IMR-90 (cell line): ENCODE results near the gene IQGAP2. TPM values are rescaled to one million over a fixed set of nuclear protein-coding genes. Genes with fewer than 3 reads are reported as not detected.
A peak's percentile ranks its signal among the peaks of the same experiment; 100 is the strongest.

Source experiments
- ATAC-seq: fragments of 200-7000 bp; cut with Tn5 transposase; 2 replicates; pipeline ENCODE4 v1.9.1; 2020; ENCODE audit warnings: low read depth, mild to moderate bottlenecking, moderate library complexity
- BruUV-seq: library from RNA; stranded (reverse); fragments of 400-500 nt; replicated peaks from 2 replicates; lab custom pipeline; 2021; lab: Mats Ljungman, UMichigan
- CTCF ChIA-PET: fragments of 300-600 bp; formaldehyde crosslinking; extraction: SDS; loops from one replicate; lab custom pipeline; 2021; ENCODE audit warnings: antibody characterized with exemption; lab: Yijun Ruan, JAX
- POLR2A ChIA-PET: fragments of 300-600 bp; sonication (Branson Sonifier 250); formaldehyde crosslinking; loops from one replicate; lab custom pipeline; 2022; ENCODE audit warnings: antibody characterized with exemption; ENCODE audit not compliant: unreplicated experiment; lab: Charles Lee
- DNase-seq: peaks from one replicate; pipeline ENCODE4 v3.0.0; 2013
- H2AFZ ChIP-seq: replicated peaks from 2 replicates; pipeline ENCODE3; 2013; ENCODE audit warnings: low read length, mild to moderate bottlenecking; ENCODE audit not compliant: poor library complexity
- H2AK5ac ChIP-seq: 2 replicates; pipeline ENCODE4 v1.6.1; 2013; ENCODE audit warnings: low read depth, low read length, inconsistent platforms
- H2AK9ac ChIP-seq: replicated peaks from 2 replicates; pipeline ENCODE3; 2013; ENCODE audit warnings: mild to moderate bottlenecking, low read depth, low read length, moderate library complexity; ENCODE audit not compliant: poor library complexity
- H2BK120ac ChIP-seq: 2 replicates; pipeline ENCODE4 v1.6.1; 2013; ENCODE audit warnings: low read depth, low read length, inconsistent platforms
- H2BK15ac ChIP-seq: 3 replicates; pipeline ENCODE4 v1.6.1; 2013; ENCODE audit warnings: low read depth, low read length, inconsistent platforms
- H2BK20ac ChIP-seq: 2 replicates; pipeline ENCODE4 v1.6.1; 2013; ENCODE audit warnings: low read depth, mild to moderate bottlenecking, inconsistent platforms, low read length, moderate library complexity
- H2BK5ac ChIP-seq: 2 replicates; pipeline ENCODE4 v1.6.1; 2013; ENCODE audit warnings: mild to moderate bottlenecking, low read depth, low read length, inconsistent platforms; ENCODE audit not compliant: poor library complexity, severe bottlenecking
- H3K14ac ChIP-seq: replicated peaks from 2 replicates; pipeline ENCODE4 v1.6.1; 2013; ENCODE audit warnings: low read depth, low read length, inconsistent platforms
- H3K18ac ChIP-seq: 2 replicates; pipeline ENCODE4 v1.6.1; 2013; ENCODE audit warnings: low read depth, low read length, control low read depth
- H3K23ac ChIP-seq: 2 replicates; pipeline ENCODE4 v1.6.1; 2013; ENCODE audit warnings: low read depth, low read length, inconsistent platforms
- H3K27ac ChIP-seq: 2 replicates; pipeline ENCODE4 v1.5.1; 2013; ENCODE audit warnings: mild to moderate bottlenecking, control low read depth, low read length; ENCODE audit not compliant: insufficient read depth
- H3K27me3 ChIP-seq: 2 replicates; pipeline ENCODE4 v1.6.1; 2013; ENCODE audit warnings: low read length; ENCODE audit not compliant: control insufficient read depth, insufficient read depth
- H3K36me3 ChIP-seq: 2 replicates; pipeline ENCODE4 v1.6.1; 2013; ENCODE audit warnings: low read length, mixed read lengths; ENCODE audit not compliant: control insufficient read depth, insufficient read depth
- H3K4ac ChIP-seq: 2 replicates; pipeline ENCODE4 v1.6.1; 2013; ENCODE audit warnings: low read depth, low read length, inconsistent platforms
- H3K4me1 ChIP-seq: 2 replicates; pipeline ENCODE4 v1.6.1; 2013; ENCODE audit warnings: low read length, mixed read lengths; ENCODE audit not compliant: control insufficient read depth, insufficient read depth
- H3K4me2 ChIP-seq: 2 replicates; pipeline ENCODE4 v1.6.1; 2013; ENCODE audit warnings: low read depth, mild to moderate bottlenecking, control low read depth, low read length, moderate library complexity
- H3K4me3 ChIP-seq: 2 replicates; pipeline ENCODE4 v1.5.1; 2013; ENCODE audit warnings: low read depth, mild to moderate bottlenecking, control low read depth, low read length, moderate library complexity; ENCODE audit not compliant: insufficient read depth
- H3K56ac ChIP-seq: 2 replicates; pipeline ENCODE4 v1.6.1; 2013; ENCODE audit warnings: low read length, inconsistent platforms; ENCODE audit not compliant: insufficient read depth; ENCODE audit errors: extremely low read depth
- H3K79me1 ChIP-seq, 2 experiments: 2 replicates each; pipeline ENCODE4 v1.6.1; 2013; ENCODE audit warnings: low read length in 2 of 2, inconsistent platforms in 1 of 2, low read depth in 1 of 2
- H3K9ac ChIP-seq: 2 replicates; pipeline ENCODE4 v1.6.1; 2013; ENCODE audit warnings: low read depth, low read length, control low read depth
- H3K9me1 ChIP-seq: 2 replicates; pipeline ENCODE4 v1.6.1; 2013; ENCODE audit warnings: low read length, inconsistent platforms; ENCODE audit not compliant: insufficient read depth
- H3K9me3 ChIP-seq: 2 replicates; pipeline ENCODE4 v1.6.1; 2013; ENCODE audit warnings: low read length; ENCODE audit not compliant: control insufficient read depth, insufficient read depth
- H4K20me1 ChIP-seq: 2 replicates; pipeline ENCODE4 v1.6.1; 2013; ENCODE audit warnings: low read length, inconsistent platforms; ENCODE audit not compliant: insufficient read depth
- H4K5ac ChIP-seq: 2 replicates; pipeline ENCODE4 v1.6.1; 2013; ENCODE audit warnings: mild to moderate bottlenecking, low read depth, low read length, control low read depth
- H4K8ac ChIP-seq, 2 experiments: 2 replicates each; pipeline ENCODE4 v1.6.1; 2013; ENCODE audit warnings: low read depth in 2 of 2, low read length in 2 of 2, control low read depth in 1 of 2, inconsistent platforms in 1 of 2
- H4K91ac ChIP-seq: 2 replicates; pipeline ENCODE4 v1.6.1; 2013; ENCODE audit warnings: low read depth, low read length, inconsistent platforms; ENCODE audit not compliant: insufficient read depth
- BHLHE40 ChIP-seq: fragments of 150-350 bp; IDR thresholded peaks from 2 replicates; pipeline ENCODE4 v1.6.1; 2016; ENCODE audit warnings: mild to moderate bottlenecking, low read depth, low read length
- CEBPB ChIP-seq: IDR thresholded peaks from 2 replicates; pipeline ENCODE4 v1.6.1; 2012; ENCODE audit warnings: low read depth, low read length, improper control_type of control experiment
- CHD1 ChIP-seq: IDR thresholded peaks from 2 replicates; pipeline ENCODE4 v1.6.1; 2012; ENCODE audit warnings: low read depth, low read length, improper control_type of control experiment
- CTCF ChIP-seq: conservative IDR thresholded peaks from 2 replicates; pipeline ENCODE4 v1.5.1; 2012; ENCODE audit warnings: mild to moderate bottlenecking, low read depth, low read length, improper control_type of control experiment
- ELK1 ChIP-seq: fragments of 150-350 bp; IDR thresholded peaks from 2 replicates; pipeline ENCODE4 v1.6.1; 2016; ENCODE audit warnings: low read depth, mild to moderate bottlenecking, low read length, moderate library complexity, borderline replicate concordance
- FOS ChIP-seq: fragments of 150-350 bp; IDR thresholded peaks from 2 replicates; pipeline ENCODE4 v1.6.1; 2016; ENCODE audit warnings: low read depth, low read length
- MAFK ChIP-seq: IDR thresholded peaks from 2 replicates; pipeline ENCODE4 v1.6.1; 2012; ENCODE audit warnings: low read depth, low read length, improper control_type of control experiment
- MAZ ChIP-seq: IDR thresholded peaks from 2 replicates; pipeline ENCODE4 v1.6.1; 2012; ENCODE audit warnings: low read depth, mild to moderate bottlenecking, low read length, improper control_type of control experiment, moderate library complexity, borderline replicate concordance
- MXI1 ChIP-seq: IDR thresholded peaks from 2 replicates; pipeline ENCODE4 v1.6.1; 2012; ENCODE audit warnings: low read depth, mild to moderate bottlenecking, low read length, moderate library complexity, borderline replicate concordance
- NFE2L2 ChIP-seq: fragments of 150-350 bp; IDR thresholded peaks from 2 replicates; pipeline ENCODE4 v1.6.1; 2016; ENCODE audit warnings: low read depth, mild to moderate bottlenecking, low read length
- POLR2A ChIP-seq: IDR thresholded peaks from 2 replicates; pipeline ENCODE4 v1.6.1; 2012; ENCODE audit warnings: mild to moderate bottlenecking, low read depth, low read length
- RAD21 ChIP-seq: IDR thresholded peaks from 2 replicates; pipeline ENCODE4 v1.6.1; 2012; ENCODE audit warnings: low read length, improper control_type of control experiment
- RCOR1 ChIP-seq: IDR thresholded peaks from 2 replicates; pipeline ENCODE4 v1.6.1; 2012; ENCODE audit warnings: mild to moderate bottlenecking, low read length, improper control_type of control experiment; ENCODE audit not compliant: insufficient replicate concordance
- RFX5 ChIP-seq: IDR thresholded peaks from 2 replicates; pipeline ENCODE4 v1.8.0; 2012; ENCODE audit warnings: low read depth, mild to moderate bottlenecking, low read length, moderate library complexity
- SMC3 ChIP-seq: fragments of 150-350 bp; IDR thresholded peaks from 2 replicates; pipeline ENCODE4 v1.6.1; 2016; ENCODE audit warnings: low read depth, mild to moderate bottlenecking, antibody characterized with exemption, low read length, moderate library complexity
- USF2 ChIP-seq: fragments of 150-350 bp; IDR thresholded peaks from 2 replicates; pipeline ENCODE4 v1.6.1; 2017; ENCODE audit warnings: mild to moderate bottlenecking, antibody characterized with exemption, low read length, low read depth
- WGBS, 2 experiments: methylation state at CpG; one replicate each; pipeline versions ENCODE4 v1.1.5 to v1.1.7; 2013; ENCODE audit warnings: missing lambda C conversion rate in 2 of 2; ENCODE audit not compliant: insufficient read length in 1 of 2; ENCODE audit errors: extremely low coverage in 2 of 2; 5-methylcytosine and 5-hydroxymethylcytosine counted together
- dilution Hi-C: fragments of 300-500 bp; cut with HindIII; formaldehyde crosslinking; loops from one replicate; pipeline ENCODE4 v1.14.3; 2018; ENCODE audit warnings: low sequenced_read_pairs; ENCODE audit not compliant: unreplicated experiment
- in situ Hi-C: fragments of 300-500 bp; cut with MboI; formaldehyde crosslinking; loops from 3 replicates; pipeline ENCODE4 v1.14.3; 2019; ENCODE audit warnings: low sequenced_read_pairs, inconsistent platforms, mixed read lengths
- intact Hi-C: fragments of 100-400 bp; cut with micrococcal nuclease; formaldehyde crosslinking; loops from 2 replicates; pipeline ENCODE4 v1.10.0; 2022
- polyA plus RNA-seq, 3 experiments: library from polyadenylated mRNA; depleted of rRNA; stranded (reverse); fragments of >200 nt; gene quantifications; 2 replicates each; pipeline ENCODE4 v1.2.3, GENCODE V29; 2012; ENCODE audit warnings: low replicate concordance in 1 of 3
- total RNA-seq: library from RNA; depleted of rRNA; stranded (reverse); fragments of >200 nt; gene quantifications from 2 replicates; pipeline ENCODE4 v1.2.3, GENCODE V29; 2012

The IQGAP2 gene
- total and polyA plus RNA-seq, 2 of the 4 experiments (the other 2 are of a cell fraction): 0.21 to 0.36 TPM

GRCh38 chr5:76701298-76701697 is 298.2 kb downstream of the IQGAP2 start:
- H3K27me3 ChIP-seq: no peaks in the 10 kb centered on the region
- peaks cover 9% of the 10 kb centered on the region for H3K4me1 ChIP-seq
- no CpG with 5 or more reads among the region's 2 CpGs for WGBS, 2 experiments
- H2BK20ac ChIP-seq: peak overlapping the region; percentile 75
- peak overlapping the region; percentile 46 for H2AK5ac ChIP-seq
- peak overlapping the region; percentile 12 for H4K91ac ChIP-seq
- no peak overlapping the region for H3K9ac ChIP-seq
- H2BK120ac ChIP-seq: peak overlapping the region; percentile 76
- intact Hi-C loops: no loop called here
- no peak overlapping the region for H3K23ac ChIP-seq
- H3K9me3 ChIP-seq: no peaks in the 10 kb centered on the region
- BruUV-seq: no TSS peak
- peak overlapping the region; percentile 55 for H3K18ac ChIP-seq
- peak; percentile 72 for ATAC-seq
- peak overlapping the region; percentile 56; the same call in 1 of the 3 replicates for H2BK15ac ChIP-seq
- in situ Hi-C loops: no loop called here
- H3K56ac ChIP-seq: no peak overlapping the region
- peak overlapping the region; percentile 12; the same call in 1 of the 2 replicates for H3K27ac ChIP-seq
- no peaks in the 10 kb centered on the region for H4K20me1 ChIP-seq
- no peak overlapping the region for H2AK9ac ChIP-seq
- dilution Hi-C loops: no loop called here
- 0 out of 2 replicates have a peak overlapping the region, but pooled peaks have one; percentile 2 for H3K14ac ChIP-seq
- H3K4ac ChIP-seq: peak overlapping the region; percentile 45
- 0 out of 2 replicates have a peak, but pooled peaks cover 4% of the 10 kb centered on the region for H3K9me1 ChIP-seq
- H3K79me1 ChIP-seq: no peaks in the 10 kb centered on the region
- H4K8ac ChIP-seq: peak overlapping the region in 1 of 2 experiments; percentile 65; a peak in 2 of 4 replicates
- POLR2A ChIA-PET: no interaction called here
- H3K4me2 ChIP-seq: peak overlapping the region; percentile 11; the same call in 1 of the 2 replicates
- DNase-seq: peak; percentile 92
- H2BK5ac ChIP-seq: peak overlapping the region; percentile 0
- no peak overlapping the region for H3K4me3 ChIP-seq
- peak overlapping the region; percentile 35; the same call in 1 of the 2 replicates for H4K5ac ChIP-seq
- H2AFZ ChIP-seq: no peak overlapping the region
- TF ChIP-seq SMC3: no peak
- no peak for TF ChIP-seq RFX5
- no peak for TF ChIP-seq RAD21
- TF ChIP-seq FOS: peak; percentile 76
- peak; percentile 53; the same call in 1 of the 2 replicates for TF ChIP-seq BHLHE40
- TF ChIP-seq ELK1: no peak
- TF ChIP-seq MAZ: no peak
- 0 out of 2 replicates have a peak, but pooled peaks have one; percentile 30 for TF ChIP-seq MXI1
- no peak for TF ChIP-seq CHD1
- TF ChIP-seq MAFK: no peak
- TF ChIP-seq USF2: no peak
- TF ChIP-seq CTCF: no peak
- no peak for TF ChIP-seq POLR2A
- TF ChIP-seq NFE2L2: no peak
- peak; percentile 100 for TF ChIP-seq CEBPB
- TF ChIP-seq RCOR1: peak; percentile 89
- H3K36me3 ChIP-seq: no peaks in the 10 kb centered on the region
- CTCF ChIA-PET: no interaction called here
